HepG2 (cell line): ENCODE measurements around the gene ZNF451. TPM values are rescaled to one million over a fixed set of nuclear protein-coding genes. Genes with fewer than 3 reads are reported as not detected.

ENCODE experiments used
- NCOA2 ChIP-seq: sonication (generic); formaldehyde crosslinking; IDR thresholded peaks from 2 replicates; pipeline ENCODE4 v1.8.0; 2022; ENCODE audit warnings: inconsistent platforms
- PHF21A ChIP-seq: sonication (generic); formaldehyde crosslinking; IDR thresholded peaks from 2 replicates; pipeline ENCODE4 v1.5.0; 2020; ENCODE audit warnings: mild to moderate bottlenecking, missing genetic modification reagents
- SCMH1 ChIP-seq: sonication (generic); formaldehyde crosslinking; IDR thresholded peaks from 2 replicates; pipeline ENCODE4 v1.9.0; 2021; ENCODE audit warnings: missing genetic modification reagents, mild to moderate bottlenecking, borderline replicate concordance
- SIX4 ChIP-seq: sonication (generic); formaldehyde crosslinking; IDR thresholded peaks from 2 replicates; pipeline ENCODE4 v1.4.0; 2020; ENCODE audit warnings: missing genetic modification reagents
- SMC3 ChIP-seq: IDR thresholded peaks from 2 replicates; pipeline ENCODE4 v1.6.1; 2011; ENCODE audit warnings: low read length, improper control_type of control experiment
- YEATS4 ChIP-seq: sonication (generic); formaldehyde crosslinking; IDR thresholded peaks from 2 replicates; pipeline ENCODE4 v1.4.0; 2020; ENCODE audit warnings: missing genetic modification reagents, borderline replicate concordance
- ZBTB42 ChIP-seq: sonication (generic); formaldehyde crosslinking; IDR thresholded peaks from 2 replicates; pipeline ENCODE4 v1.5.0; 2020; ENCODE audit warnings: mild to moderate bottlenecking, missing genetic modification reagents
- ZFX ChIP-seq: sonication (generic); formaldehyde crosslinking; IDR thresholded peaks from 2 replicates; pipeline ENCODE4 v1.4.0; 2020; ENCODE audit warnings: mild to moderate bottlenecking, low read depth, missing genetic modification reagents, moderate library complexity
- ZNF124 ChIP-seq: sonication (generic); formaldehyde crosslinking; IDR thresholded peaks from 2 replicates; pipeline ENCODE4 v1.4.0; 2020; ENCODE audit warnings: missing genetic modification reagents
- ZNF512B ChIP-seq: sonication (generic); formaldehyde crosslinking; IDR thresholded peaks from 2 replicates; pipeline ENCODE4 v1.5.1; 2020; ENCODE audit warnings: missing genetic modification reagents, mild to moderate bottlenecking, borderline replicate concordance
- ZNF660 ChIP-seq: sonication (generic); formaldehyde crosslinking; IDR thresholded peaks from 2 replicates; pipeline ENCODE4 v1.5.1; 2020; ENCODE audit warnings: mild to moderate bottlenecking, low read depth, missing genetic modification reagents, borderline replicate concordance
- ZNF766 ChIP-seq: sonication (generic); formaldehyde crosslinking; IDR thresholded peaks from 2 replicates; pipeline ENCODE4 v1.5.0; 2020; ENCODE audit warnings: missing genetic modification reagents, borderline replicate concordance
- ZSCAN25 ChIP-seq: sonication (generic); formaldehyde crosslinking; IDR thresholded peaks from 2 replicates; pipeline ENCODE4 v1.8.0; 2022; ENCODE audit warnings: mild to moderate bottlenecking, missing genetic modification reagents
- polyA plus RNA-seq, 8 experiments: library from polyadenylated mRNA; depleted of rRNA in 3 of 8; stranded (reverse) in 7 of 8; unstranded in 1 of 8; fragments of >200 nt; fragmentation: Illumina TruSeq in 4 of 8; extraction: Trizol in 4 of 8; gene quantifications; 2 replicates each; pipeline versions ENCODE4 v1.2.1 to v1.2.3, GENCODE V29; 2011 to 2016; ENCODE audit warnings: low read depth in 4 of 8, missing spikeins in 1 of 8, mixed read lengths in 1 of 8; ENCODE audit not compliant: insufficient read depth in 1 of 8
- total RNA-seq, 5 experiments: library from RNA; depleted of rRNA; stranded (reverse); fragments of >200 nt; fragmentation: Illumina TruSeq; extraction: Trizol; gene quantifications; 2 replicates each; pipeline ENCODE4 v1.2.3, GENCODE V29; 2016; ENCODE audit warnings: low read depth in 1 of 5
- TF ChIP-seq, protein P1 (sequence below): sonication (generic); formaldehyde crosslinking; IDR thresholded peaks from 2 replicates; pipeline ENCODE4 v1.8.1; 2023; ENCODE audit warnings: mild to moderate bottlenecking, moderate library complexity, missing genetic modification reagents
- TF ChIP-seq, protein P2 (sequence below): sonication (generic); formaldehyde crosslinking; IDR thresholded peaks from 2 replicates; pipeline ENCODE4 v1.4.0; 2020; ENCODE audit warnings: missing genetic modification reagents
- TF ChIP-seq, protein P3 (sequence below): sonication (generic); formaldehyde crosslinking; IDR thresholded peaks from 2 replicates; pipeline ENCODE4 v1.5.0; 2020; ENCODE audit warnings: mild to moderate bottlenecking, missing genetic modification reagents

ZNF451 gene
- total and polyA plus RNA-seq, 2 of the 13 experiments (the other 11 are each of a cell fraction or from before 2014, with no cell fraction given) = 32.1 to 65.7 TPM

DNA sequence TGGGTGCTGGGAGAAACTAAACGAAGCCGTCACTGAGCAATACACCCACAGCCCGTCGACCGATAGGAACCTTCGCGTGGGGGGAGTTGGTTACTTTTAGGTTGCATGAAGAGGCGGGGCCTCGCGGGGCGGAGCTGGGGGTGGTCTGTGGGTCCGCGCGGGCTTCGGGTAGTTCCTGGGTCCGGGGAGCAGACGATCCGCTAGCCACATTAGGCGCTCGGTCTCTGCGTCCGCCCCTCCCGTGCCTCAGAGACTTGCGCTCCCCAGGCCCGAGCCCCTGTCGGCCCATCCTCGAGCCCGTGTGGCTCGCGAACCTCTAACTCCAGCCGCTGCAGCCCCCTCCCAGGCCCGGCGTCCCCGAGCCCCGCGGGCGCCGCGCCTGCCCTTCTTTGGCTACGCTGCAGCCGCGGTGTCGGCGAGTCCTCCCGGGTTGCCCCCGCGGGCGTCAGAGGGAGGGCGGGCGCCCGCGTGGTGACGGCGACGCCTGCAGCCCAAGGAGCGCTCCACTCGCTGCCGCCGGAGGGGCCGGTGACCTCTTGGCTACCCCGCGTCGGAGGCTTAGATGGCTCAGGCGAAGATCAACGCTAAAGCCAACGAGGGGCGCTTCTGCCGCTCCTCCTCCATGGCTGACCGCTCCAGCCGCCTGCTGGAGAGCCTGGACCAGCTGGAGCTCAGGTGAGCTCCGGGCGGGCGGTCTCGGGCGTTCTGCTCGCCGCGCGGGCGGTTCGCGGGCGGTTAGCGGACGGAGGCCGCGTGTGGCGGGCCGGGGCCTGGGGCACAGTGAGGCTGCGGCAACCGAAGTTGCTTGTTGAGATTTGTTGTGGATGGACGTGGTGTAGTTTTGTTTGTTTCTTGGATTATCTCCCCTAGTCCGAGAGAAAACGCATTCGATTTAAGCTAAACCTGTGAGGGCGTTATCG lies 82.4 kb downstream of the ZNF451 start, which contains the start of gene BAG2 (continued):
- TF ChIP-seq ZNF512B (CRISPR knock-in tag) (no peak), ZSCAN25 (CRISPR knock-in tag) (peak; percentile 70; the same call in 1 of the 2 replicates), PHF21A (CRISPR knock-in tag) (peak; percentile 86), ZFX (CRISPR knock-in tag) (peak; percentile 76; the same call in 1 of the 2 replicates), SIX4 (CRISPR knock-in tag) (no peak), ZNF124 (peak; percentile 54; the same call in 1 of the 2 replicates), ZBTB42 (CRISPR knock-in tag) (peak; percentile 93), SCMH1 (CRISPR knock-in tag) (no peak), NCOA2 (peak; percentile 10; the same call in 1 of the 2 replicates), ZNF660 (CRISPR knock-in tag) (no peak), ZNF766 (CRISPR knock-in tag) (peak; percentile 96), YEATS4 (CRISPR knock-in tag) (peak; percentile 98), SMC3 (peak; percentile 3; the same call in 1 of the 2 replicates)
- TF ChIP-seq, protein P1, sequence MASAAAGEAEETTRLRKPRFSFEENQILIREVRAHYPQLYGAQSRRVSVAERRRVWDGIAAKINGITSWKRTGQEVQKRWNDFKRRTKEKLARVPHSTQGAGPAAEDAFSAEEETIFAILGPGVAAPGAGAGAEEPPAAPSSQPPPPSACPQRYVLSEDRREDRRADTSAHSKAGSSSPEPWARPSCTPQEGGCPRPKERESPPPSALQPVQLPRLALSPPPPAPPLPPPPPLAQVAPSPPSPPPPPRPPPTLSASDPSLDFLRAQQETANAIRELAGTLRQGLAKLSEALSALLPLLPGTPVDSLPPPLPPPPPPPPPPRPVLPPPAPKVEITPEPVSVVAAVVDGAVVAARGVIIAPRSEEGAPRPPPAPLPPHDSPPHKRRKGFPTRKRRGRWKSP = peak; percentile 88; the same call in 1 of the 2 replicates
- TF ChIP-seq, protein P2, sequence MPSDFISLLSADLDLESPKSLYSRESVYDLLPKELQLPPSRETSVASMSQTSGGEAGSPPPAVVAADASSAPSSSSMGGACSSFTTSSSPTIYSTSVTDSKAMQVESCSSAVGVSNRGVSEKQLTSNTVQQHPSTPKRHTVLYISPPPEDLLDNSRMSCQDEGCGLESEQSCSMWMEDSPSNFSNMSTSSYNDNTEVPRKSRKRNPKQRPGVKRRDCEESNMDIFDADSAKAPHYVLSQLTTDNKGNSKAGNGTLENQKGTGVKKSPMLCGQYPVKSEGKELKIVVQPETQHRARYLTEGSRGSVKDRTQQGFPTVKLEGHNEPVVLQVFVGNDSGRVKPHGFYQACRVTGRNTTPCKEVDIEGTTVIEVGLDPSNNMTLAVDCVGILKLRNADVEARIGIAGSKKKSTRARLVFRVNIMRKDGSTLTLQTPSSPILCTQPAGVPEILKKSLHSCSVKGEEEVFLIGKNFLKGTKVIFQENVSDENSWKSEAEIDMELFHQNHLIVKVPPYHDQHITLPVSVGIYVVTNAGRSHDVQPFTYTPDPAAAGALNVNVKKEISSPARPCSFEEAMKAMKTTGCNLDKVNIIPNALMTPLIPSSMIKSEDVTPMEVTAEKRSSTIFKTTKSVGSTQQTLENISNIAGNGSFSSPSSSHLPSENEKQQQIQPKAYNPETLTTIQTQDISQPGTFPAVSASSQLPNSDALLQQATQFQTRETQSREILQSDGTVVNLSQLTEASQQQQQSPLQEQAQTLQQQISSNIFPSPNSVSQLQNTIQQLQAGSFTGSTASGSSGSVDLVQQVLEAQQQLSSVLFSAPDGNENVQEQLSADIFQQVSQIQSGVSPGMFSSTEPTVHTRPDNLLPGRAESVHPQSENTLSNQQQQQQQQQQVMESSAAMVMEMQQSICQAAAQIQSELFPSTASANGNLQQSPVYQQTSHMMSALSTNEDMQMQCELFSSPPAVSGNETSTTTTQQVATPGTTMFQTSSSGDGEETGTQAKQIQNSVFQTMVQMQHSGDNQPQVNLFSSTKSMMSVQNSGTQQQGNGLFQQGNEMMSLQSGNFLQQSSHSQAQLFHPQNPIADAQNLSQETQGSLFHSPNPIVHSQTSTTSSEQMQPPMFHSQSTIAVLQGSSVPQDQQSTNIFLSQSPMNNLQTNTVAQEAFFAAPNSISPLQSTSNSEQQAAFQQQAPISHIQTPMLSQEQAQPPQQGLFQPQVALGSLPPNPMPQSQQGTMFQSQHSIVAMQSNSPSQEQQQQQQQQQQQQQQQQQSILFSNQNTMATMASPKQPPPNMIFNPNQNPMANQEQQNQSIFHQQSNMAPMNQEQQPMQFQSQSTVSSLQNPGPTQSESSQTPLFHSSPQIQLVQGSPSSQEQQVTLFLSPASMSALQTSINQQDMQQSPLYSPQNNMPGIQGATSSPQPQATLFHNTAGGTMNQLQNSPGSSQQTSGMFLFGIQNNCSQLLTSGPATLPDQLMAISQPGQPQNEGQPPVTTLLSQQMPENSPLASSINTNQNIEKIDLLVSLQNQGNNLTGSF (CRISPR knock-in tag) = peak; percentile 95; the same call in 1 of the 2 replicates
- TF ChIP-seq, protein P3, sequence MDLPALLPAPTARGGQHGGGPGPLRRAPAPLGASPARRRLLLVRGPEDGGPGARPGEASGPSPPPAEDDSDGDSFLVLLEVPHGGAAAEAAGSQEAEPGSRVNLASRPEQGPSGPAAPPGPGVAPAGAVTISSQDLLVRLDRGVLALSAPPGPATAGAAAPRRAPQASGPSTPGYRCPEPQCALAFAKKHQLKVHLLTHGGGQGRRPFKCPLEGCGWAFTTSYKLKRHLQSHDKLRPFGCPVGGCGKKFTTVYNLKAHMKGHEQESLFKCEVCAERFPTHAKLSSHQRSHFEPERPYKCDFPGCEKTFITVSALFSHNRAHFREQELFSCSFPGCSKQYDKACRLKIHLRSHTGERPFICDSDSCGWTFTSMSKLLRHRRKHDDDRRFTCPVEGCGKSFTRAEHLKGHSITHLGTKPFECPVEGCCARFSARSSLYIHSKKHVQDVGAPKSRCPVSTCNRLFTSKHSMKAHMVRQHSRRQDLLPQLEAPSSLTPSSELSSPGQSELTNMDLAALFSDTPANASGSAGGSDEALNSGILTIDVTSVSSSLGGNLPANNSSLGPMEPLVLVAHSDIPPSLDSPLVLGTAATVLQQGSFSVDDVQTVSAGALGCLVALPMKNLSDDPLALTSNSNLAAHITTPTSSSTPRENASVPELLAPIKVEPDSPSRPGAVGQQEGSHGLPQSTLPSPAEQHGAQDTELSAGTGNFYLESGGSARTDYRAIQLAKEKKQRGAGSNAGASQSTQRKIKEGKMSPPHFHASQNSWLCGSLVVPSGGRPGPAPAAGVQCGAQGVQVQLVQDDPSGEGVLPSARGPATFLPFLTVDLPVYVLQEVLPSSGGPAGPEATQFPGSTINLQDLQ = peak; percentile 76; the same call in 1 of the 2 replicates
